HG03039 (cell line): ENCODE data around the gene TTC38.

Source experiments
- ATAC-seq: cut with Tn5 transposase; IDR thresholded peaks from one replicate; pipeline ENCODE4 v1.9.1; 2021; ENCODE audit warnings: mild to moderate bottlenecking, moderate library complexity; ENCODE audit not compliant: unreplicated experiment

The TTC38 gene

GRCh38 chr22:46275455-46276122, 7.8 kb downstream of the TTC38 start:
- ATAC-seq, result no peak

DNA sequence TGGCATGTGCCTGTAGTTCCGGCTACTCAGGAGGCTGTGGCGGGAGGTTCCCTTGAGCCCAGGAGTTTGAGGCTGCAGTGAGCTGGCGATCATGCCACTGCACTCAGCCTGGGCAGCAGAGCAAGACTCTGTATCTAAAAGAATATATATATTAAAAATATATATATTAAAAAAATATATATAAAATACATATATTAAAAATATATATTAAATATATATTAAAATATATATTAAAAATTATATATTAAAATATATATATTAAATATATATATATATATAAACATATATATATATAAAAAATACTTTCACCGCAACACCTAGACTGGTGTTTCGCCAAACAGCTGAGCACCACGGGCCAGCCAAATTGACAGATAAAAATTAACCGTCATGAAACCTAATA, 8.8 kb downstream of the TTC38 start:
- no peak for ATAC-seq

DNA sequence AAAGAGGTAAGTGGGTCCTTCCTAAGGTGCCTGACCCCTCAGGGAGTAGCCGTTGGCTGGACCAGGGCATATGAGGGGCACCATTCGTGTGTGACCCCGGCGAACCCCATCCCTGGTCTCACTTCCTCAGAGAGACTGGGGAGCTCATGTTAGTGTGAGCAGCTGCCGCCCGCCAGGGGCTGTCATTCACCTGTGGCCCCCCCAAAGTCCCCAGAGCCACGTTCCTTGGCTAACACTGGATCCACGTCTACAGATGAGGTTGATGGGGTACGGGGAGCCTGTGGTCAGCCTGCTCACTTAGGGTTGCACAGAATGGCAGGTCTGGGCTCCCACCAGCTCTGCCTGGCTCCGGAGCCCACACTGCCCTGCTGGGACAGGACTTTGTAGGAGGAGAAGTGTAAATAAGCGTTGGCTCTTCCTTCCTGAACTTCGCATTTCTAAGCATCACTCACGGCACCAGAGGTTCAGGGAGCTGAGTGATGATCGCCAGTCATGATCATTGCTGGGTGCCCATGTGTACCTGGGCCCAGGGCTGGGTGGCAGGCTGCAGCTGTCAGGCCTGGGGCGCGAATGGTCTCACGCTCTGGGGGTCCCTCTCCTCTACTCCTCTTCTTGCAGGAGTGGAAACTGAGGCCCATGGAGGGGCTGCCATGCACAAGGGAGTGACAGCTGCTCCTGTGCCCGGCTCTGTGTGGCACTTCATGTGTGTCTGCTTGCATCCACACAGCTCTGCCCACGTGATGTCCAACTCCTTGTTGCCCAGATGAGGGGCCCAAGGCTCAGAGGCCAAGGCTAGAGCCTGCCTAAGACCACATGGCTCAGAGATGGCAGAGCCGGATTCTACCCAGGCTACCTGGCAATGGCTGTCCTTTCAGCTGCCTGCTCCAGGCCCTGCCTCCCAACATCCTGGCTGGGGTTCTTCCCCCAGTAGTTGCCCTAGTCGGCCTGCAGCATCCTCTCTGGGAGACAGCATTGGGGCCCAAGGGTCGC, 11.1 kb downstream of the TTC38 start:
- ATAC-seq, result no peak

DNA sequence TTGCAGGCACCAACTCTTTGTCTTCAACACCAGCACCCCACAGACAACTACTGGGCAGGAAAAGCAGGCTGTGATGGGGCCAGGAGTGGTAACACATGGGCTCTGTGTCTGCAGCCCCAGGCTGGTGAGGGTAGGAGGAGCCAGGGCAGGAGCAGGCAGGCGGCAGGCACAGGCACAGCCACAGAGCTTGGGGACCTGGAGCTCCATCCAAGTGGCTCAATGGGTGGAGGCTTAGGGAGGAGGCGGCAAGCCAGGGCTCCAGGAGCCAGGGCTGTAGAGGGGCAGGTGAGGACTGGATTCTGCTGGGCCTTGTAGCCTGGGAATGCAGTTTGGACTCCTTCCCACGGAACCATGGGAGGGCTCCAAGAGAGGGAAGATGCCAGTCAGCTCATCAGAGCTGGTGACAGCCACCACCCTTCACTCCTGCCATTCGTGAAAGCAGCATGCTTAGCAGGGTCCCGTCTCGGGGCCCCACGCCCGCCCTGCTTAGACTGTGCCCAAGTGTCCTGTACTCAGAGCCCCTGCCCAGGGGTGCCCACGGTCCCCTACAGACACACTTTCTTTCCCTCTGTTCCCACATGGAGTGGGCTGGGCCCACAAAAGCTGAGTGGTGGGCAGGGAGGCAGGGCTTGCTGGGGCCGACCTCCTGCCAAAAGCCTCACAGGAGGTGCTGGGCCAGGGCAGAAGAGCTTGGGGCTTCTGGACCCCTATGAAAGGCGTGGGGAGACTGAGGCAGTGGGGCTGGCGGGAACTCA, 12.4 kb downstream of the TTC38 start:
- no peak for ATAC-seq

GRCh38 chr22:46280999-46281623, 13.3 kb downstream of the TTC38 start:
- ATAC-seq, result no peak

DNA sequence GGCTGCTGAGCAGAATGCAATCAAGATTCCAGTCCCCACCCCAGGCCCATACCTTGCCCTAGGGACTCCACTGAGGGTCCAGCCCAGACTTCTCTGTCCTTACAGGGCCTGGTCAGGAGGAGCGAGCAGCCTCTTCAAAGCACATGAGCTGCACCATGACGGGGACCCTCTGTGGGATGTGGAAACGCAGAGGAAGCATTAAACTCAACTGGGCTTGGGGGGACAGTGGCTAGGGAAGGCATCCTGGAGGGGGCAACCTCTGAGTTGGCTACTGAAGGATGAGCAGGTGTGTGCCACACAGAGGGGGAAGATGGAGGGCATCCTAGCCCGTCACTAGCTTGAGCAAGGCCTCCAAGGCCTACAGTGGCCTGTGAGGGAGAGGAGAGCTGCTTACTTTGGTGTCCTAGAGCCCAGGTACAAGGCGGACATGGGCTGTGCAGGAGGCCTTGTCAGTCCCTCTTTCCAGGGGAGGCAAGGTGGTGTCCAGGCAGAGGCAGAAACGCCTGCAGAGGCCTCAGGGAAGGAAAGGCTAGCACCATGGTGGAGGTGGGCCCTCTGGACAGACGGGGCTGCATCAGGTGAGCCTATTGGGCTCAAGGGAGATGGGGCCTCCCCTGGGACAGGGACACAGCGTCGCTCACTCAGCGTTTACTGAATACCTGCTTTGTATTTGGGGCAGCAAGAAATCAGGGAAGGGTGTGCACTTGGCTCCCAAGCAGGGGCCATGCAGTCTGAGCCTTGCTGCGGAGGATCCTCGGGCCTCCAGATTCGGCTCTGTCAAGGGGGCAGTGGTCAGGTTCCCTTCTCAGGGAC, 14.3 kb downstream of the TTC38 start:
- ATAC-seq, result no peak

GRCh38 chr22:46286006-46286405, 18.2 kb downstream of the TTC38 start:
- ATAC-seq, result no peak

GRCh38 chr22:46286941-46287872, 19.4 kb downstream of the TTC38 start:
- no peak for ATAC-seq

DNA sequence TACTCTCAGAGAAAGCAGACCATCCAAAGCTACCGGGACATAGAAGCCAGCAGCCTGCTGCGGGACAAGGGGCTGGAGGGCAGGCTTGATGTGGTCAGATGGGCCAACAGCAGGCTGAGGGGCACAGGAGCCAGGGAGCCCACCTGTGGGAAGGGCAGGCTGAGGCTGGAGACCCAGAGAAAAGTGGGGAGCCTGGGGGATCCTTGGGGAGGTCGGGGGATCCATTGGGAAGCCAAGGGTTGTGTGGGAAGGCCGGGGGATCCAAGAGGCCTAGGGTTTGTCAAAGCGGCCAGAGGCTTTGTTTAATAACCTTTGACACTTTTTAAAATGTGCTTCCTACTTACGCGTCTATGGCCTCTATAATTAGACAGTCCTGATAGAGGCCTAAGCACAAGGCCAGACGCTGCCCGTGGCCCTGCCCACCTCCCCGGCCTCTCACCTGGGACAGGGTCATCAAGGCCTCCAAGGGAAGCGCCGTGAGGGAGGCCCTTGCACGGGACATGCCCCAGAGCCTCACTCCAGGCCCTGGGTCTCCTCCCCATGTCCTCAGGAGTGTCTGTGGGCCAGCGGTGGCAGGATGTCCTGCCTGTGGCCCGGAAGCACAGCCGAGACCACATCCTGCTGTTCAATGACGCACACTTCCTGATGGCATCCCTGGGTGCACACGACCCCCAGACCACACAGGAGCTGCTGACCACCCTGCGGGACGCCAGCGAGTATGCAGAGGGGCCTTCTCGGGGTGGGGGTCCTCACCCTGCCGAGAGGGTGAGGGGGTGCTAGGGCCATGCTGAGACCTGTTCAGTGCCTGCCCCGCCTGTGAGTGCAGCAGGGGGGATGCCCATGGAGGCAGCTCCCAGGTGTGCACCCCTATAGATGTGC, 20.3 kb downstream of the TTC38 start:
- no peak for ATAC-seq

DNA sequence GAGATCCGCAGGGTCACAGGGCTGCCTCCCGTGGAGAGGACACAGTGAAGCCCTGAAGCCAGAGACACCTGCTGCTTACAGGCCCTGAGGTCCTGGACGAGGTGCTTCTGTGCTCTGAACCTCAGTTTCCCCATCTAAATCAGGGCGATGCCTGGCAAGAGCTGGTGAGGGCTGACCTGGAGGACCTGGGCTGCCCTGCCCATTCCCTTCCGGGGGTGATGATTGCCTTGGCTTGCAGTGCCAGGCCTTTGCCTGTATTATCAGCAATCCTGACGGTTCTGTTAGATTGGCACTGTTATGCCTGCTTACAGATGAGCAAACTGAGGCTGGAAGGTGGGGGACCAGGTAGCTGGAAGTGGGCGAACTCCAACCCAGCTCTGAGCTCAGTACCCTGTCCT, 21.0 kb downstream of the TTC38 start:
- ATAC-seq, result no peak

- no peak for ATAC-seq
Measured at GRCh38 chr22:46289244-46289891, 21.6 kb downstream of the TTC38 start.

- ATAC-seq, result no peak
Measured at GRCh38 chr22:46290121-46290842, 22.5 kb downstream of the TTC38 start.

DNA sequence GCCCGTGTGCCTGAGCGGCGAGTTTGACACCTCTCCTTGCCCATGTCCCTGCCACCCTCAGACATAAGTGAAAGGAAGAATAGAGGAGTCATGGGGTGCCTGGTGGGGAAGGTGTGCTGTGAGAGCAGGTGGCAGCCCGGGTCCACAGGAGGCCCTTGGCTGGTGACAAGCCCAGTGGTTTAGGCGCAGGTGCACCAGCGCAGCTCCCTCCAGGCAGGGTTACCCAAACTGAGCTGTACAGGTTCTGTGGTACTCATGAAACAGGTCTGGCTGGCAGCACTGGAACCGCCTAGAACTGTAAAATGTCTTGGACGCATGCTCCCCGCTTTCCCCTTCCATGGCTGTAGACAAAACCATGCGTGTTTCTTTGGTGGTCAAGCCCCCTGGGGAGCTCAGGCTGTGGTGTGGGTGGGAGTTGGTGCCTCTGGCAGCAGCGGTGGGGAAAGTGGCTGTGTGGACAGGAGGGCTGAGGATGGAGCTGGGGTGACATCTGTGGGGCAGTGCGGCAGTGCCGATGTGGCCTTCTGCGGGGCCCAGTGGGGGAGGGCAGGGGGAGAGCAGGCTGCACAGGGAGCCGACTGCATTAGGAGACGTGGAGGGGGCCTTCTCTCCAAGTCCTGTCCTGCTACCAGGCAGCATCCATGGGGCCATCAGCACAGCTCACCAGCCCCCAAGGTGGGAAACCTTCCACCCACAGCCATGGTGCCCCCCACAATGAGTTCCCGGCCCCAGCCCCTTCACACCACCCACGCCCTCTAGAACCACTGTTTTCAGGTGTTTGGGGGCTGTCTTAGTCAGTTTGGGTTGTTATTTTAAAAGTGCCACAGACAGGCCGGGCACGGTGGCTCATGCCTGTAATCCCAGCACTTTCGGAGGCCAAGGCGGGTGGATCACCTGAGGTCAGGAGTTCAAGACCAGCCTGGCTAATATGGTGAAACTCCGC, 23.3 kb downstream of the TTC38 start:
- no peak for ATAC-seq

- no peak for ATAC-seq
Measured at GRCh38 chr22:46292173-46292572, 24.4 kb downstream of the TTC38 start.

GRCh38 chr22:46292732-46293131, 24.9 kb downstream of the TTC38 start:
- ATAC-seq, result no peak
